DOHH2 (cell line): ENCODE data around the gene TIAL1.

Experiments
- EZH2phosphoT487 ChIP-seq: fragments of 200-600 bp; sonication (generic); IDR thresholded peaks from 2 replicates; pipeline ENCODE4 v1.6.1; 2017; ENCODE audit warnings: borderline replicate concordance, mild to moderate bottlenecking, antibody characterized with exemption, low read length, moderate library complexity, mixed read lengths
- TF ChIP-seq, protein P1 (sequence below): fragments of 200-600 bp; sonication (generic); IDR thresholded peaks from one replicate; pipeline ENCODE4 v1.5.1; 2014; ENCODE audit warnings: antibody characterized with exemption, mild to moderate bottlenecking, low read depth, low read length; ENCODE audit not compliant: poor library complexity, severe bottlenecking

DNA sequence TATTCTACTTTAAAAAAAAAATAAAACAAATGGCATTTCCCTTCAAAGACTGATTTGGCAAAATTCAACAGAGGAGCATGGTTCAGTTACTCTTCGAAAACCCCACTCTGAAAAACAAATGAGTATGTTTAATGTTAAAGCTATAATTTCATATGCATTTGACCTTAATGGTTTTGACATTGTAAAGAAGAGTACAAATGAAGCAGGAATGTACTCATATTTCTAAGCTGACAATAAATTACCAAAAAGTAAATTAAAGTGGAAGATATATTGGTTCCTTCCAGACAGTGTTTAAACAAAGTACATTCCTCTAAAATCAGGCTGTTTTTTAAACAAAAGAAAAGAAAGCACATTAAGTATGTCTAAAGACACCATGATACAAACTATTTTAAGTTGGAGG lies 70.6 kb downstream of the TIAL1 start:
- TF ChIP-seq, protein P1, sequence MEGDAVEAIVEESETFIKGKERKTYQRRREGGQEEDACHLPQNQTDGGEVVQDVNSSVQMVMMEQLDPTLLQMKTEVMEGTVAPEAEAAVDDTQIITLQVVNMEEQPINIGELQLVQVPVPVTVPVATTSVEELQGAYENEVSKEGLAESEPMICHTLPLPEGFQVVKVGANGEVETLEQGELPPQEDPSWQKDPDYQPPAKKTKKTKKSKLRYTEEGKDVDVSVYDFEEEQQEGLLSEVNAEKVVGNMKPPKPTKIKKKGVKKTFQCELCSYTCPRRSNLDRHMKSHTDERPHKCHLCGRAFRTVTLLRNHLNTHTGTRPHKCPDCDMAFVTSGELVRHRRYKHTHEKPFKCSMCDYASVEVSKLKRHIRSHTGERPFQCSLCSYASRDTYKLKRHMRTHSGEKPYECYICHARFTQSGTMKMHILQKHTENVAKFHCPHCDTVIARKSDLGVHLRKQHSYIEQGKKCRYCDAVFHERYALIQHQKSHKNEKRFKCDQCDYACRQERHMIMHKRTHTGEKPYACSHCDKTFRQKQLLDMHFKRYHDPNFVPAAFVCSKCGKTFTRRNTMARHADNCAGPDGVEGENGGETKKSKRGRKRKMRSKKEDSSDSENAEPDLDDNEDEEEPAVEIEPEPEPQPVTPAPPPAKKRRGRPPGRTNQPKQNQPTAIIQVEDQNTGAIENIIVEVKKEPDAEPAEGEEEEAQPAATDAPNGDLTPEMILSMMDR: no peak
- TF ChIP-seq EZH2phosphoT487: no peak
